Measurements from ENCODE around the gene ABCG1.

The ABCG1 gene

DNA sequence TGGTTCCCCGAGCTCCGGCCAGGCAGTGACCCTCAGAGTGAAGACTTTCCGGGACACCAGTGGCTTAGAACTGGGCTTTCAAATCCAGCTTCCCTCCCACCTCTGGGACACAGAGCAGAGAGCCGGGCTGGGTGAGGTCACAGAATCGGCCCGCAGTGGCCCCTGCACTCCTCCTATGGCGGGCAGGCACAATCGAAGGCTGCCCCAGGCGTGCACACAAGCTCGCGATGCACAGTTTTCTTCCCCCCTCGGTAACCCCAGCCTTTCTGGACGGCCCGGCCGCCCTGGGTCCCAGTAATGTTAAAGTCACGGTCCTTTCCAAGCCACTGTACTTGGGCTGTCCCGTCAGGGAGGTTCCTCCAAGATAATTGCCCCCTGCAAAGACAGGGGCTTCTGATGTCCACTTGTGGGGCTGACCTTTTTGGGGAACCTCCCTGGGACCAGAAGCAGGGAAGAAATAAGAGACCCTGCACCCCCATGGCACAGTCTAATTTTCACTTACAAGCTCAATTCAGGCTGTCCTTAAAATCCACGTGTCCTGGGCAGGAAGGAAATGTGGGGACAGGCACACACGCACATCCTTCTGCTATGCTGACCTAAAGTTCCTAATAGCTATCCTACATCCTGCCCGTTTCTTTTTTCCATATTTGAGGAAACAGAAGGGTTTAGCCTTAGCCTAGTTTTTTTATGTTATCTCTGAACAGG lies 82.6 kb downstream of the ABCG1 start:
- no peak for ATAC-seq
- TF ChIP-seq RARB (CRISPR knock-in tag; IDR thresholded peaks at IDR 0.05) (no peak), CSRNP3 (CRISPR knock-in tag; IDR thresholded peaks at IDR 0.05) (no peak), ZNF8 (CRISPR knock-in tag; IDR thresholded peaks at IDR 0.05) (no peak), ZNF70 (CRISPR knock-in tag; IDR thresholded peaks at IDR 0.05) (no peak), OSR1 (CRISPR knock-in tag; IDR thresholded peaks at IDR 0.05) (no peak), PPARA (CRISPR knock-in tag; IDR thresholded peaks at IDR 0.05; ENCODE audit: borderline replicate concordance) (no peak), POU6F1 (CRISPR knock-in tag; IDR thresholded peaks at IDR 0.05; ENCODE audit: borderline replicate concordance, low read depth) (no peak), ESRRG (CRISPR knock-in tag; IDR thresholded peaks at IDR 0.05) (no peak), ZFP3 (CRISPR knock-in tag; IDR thresholded peaks at IDR 0.05) (no peak)

DNA sequence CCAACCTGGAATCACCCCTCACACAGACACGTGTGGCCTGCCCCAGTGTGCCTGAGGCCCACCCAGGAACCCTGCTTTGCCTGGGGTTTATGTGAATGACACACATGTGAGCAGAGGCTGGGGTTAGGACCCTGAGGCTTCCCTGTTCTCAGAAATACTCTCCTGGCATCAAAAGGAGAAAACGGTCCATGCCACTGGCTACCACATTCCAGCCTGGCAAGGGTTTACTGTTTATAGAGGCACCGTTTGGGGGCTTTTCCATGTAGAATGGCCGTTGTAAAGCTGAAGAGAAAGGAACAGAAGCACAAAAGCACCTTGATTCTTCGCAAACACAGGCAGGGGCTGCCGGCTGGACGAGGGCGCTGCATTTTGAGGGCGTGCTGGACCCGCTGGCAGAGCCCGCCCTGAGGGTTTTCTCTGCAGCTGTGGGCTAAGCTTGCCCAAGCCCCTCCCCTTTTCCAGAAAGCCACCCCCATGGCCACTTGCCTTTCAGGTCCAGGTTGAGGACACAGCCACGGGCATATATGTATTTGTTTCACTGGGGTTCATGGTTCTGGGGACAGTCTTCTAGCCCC lies 83.2 kb downstream of the ABCG1 start:
- ATAC-seq, result no peak
- TF ChIP-seq ZNF565 (CRISPR knock-in tag; conservative IDR thresholded peaks at IDR 0.05; ENCODE audit: low read depth) (no peak), ZNF70 (CRISPR knock-in tag; IDR thresholded peaks at IDR 0.05) (no peak), ZC3H10 (CRISPR knock-in tag; IDR thresholded peaks at IDR 0.05) (no peak), POU6F1 (CRISPR knock-in tag; IDR thresholded peaks at IDR 0.05; ENCODE audit: borderline replicate concordance, low read depth) (no peak), TOX (CRISPR knock-in tag; IDR thresholded peaks at IDR 0.05; ENCODE audit: borderline replicate concordance) (no peak), PPARA (CRISPR knock-in tag; IDR thresholded peaks at IDR 0.05; ENCODE audit: borderline replicate concordance) (no peak), OSR1 (CRISPR knock-in tag; IDR thresholded peaks at IDR 0.05) (no peak)

- no peak for ATAC-seq
- TF ChIP-seq CSDC2 (CRISPR knock-in tag; IDR thresholded peaks at IDR 0.05), result no peak
- TF ChIP-seq ZNF8 (CRISPR knock-in tag; IDR thresholded peaks at IDR 0.05), result no peak
- TF ChIP-seq POU6F1 (CRISPR knock-in tag; IDR thresholded peaks at IDR 0.05; ENCODE audit: borderline replicate concordance, low read depth), result no peak
- TF ChIP-seq PPARA (CRISPR knock-in tag; IDR thresholded peaks at IDR 0.05; ENCODE audit: borderline replicate concordance), result no peak
- TF ChIP-seq TCF4 (CRISPR knock-in tag; IDR thresholded peaks at IDR 0.05; ENCODE audit: borderline replicate concordance), result no peak
- no peak for TF ChIP-seq ARNTL (CRISPR knock-in tag; IDR thresholded peaks at IDR 0.05; ENCODE audit: borderline replicate concordance, low read depth)
- TF ChIP-seq, protein P1, sequence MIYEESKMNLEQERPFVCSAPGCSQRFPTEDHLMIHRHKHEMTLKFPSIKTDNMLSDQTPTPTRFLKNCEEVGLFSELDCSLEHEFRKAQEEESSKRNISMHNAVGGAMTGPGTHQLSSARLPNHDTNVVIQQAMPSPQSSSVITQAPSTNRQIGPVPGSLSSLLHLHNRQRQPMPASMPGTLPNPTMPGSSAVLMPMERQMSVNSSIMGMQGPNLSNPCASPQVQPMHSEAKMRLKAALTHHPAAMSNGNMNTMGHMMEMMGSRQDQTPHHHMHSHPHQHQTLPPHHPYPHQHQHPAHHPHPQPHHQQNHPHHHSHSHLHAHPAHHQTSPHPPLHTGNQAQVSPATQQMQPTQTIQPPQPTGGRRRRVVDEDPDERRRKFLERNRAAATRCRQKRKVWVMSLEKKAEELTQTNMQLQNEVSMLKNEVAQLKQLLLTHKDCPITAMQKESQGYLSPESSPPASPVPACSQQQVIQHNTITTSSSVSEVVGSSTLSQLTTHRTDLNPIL (CRISPR knock-in tag; IDR thresholded peaks at IDR 0.05; ENCODE audit: low read depth), result no peak
- TF ChIP-seq ZFP30 (CRISPR knock-in tag; IDR thresholded peaks at IDR 0.05), result no peak
- TF ChIP-seq CSRNP3 (CRISPR knock-in tag; IDR thresholded peaks at IDR 0.05), result no peak
Observed at GRCh38 chr21:42302794-42303193, 83.9 kb downstream of the ABCG1 start.

Measured in SK-N-SH treated with all-trans-retinoic acid at 6 μM for 48 hours (cell line).